IPS-18c (cell line): ENCODE measurements around the gene TBC1D14.

Source experiments
- H3K4me3 ChIP-seq: 2 replicates; pipeline ENCODE4 v1.7.0; 2013; ENCODE audit warnings: low read depth, mild to moderate bottlenecking, low read length, moderate library complexity; ENCODE audit not compliant: insufficient read depth
- H3K9me3 ChIP-seq: one replicate; pipeline ENCODE4 v1.6.1; 2013; ENCODE audit warnings: mild to moderate bottlenecking, low read length, moderate library complexity; ENCODE audit not compliant: control insufficient read depth, insufficient read depth

Gene TBC1D14, protein sequence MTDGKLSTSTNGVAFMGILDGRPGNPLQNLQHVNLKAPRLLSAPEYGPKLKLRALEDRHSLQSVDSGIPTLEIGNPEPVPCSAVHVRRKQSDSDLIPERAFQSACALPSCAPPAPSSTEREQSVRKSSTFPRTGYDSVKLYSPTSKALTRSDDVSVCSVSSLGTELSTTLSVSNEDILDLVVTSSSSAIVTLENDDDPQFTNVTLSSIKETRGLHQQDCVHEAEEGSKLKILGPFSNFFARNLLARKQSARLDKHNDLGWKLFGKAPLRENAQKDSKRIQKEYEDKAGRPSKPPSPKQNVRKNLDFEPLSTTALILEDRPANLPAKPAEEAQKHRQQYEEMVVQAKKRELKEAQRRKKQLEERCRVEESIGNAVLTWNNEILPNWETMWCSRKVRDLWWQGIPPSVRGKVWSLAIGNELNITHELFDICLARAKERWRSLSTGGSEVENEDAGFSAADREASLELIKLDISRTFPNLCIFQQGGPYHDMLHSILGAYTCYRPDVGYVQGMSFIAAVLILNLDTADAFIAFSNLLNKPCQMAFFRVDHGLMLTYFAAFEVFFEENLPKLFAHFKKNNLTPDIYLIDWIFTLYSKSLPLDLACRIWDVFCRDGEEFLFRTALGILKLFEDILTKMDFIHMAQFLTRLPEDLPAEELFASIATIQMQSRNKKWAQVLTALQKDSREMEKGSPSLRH

DNA sequence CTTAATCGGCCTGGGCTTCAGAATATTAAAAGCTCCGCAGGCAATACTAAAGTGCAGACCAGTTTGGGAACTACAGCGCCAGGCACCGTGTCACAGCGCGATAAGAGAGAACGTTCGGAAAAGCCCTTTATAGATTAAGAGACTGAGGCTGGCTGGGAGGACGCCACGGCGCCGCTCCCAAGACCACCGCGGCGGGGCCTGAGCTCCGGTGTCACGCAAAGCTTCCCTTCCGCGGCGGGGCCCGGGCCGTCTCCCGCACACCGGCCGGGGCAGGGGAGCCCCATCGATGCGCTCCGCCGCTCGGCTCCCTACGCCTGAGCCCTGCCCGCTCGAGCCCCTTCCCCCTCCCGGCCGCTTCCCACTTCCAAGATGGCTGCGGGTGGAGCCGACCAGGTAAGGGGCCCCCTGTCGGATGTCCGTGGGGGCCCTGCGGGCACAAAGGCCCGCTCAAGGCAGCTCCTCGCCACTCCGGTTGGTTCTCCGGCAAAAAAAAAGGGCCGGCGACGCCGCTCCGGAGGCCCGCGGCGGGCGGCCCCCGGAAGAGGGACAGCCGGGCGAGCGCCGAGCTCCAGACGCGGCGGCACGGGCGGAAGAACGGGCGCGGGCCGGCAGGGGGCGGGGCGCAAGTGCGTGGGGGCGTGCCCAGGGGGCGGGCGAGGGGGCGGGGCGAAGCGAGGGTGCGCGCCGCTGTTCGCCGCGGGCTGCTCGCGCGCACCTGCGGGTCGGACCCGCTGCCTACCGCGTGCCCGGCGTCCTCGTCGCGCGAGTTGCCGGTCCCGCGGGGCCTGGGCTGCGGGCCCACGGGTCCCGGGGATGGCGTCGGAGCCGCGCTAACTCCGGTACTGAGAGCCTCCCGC is at the start of gene TBC1D14:
TSS of gene TBC1D14 (plus strand) at position 714 of the 857 bp plus-strand sequence. CDS start 13,564 bp downstream, outside the sequence.
- H3K4me3 ChIP-seq = peak within 1 kb of the TSS; percentile 92
- H3K9me3 ChIP-seq = no peaks in the 10 kb centered on the region

DNA sequence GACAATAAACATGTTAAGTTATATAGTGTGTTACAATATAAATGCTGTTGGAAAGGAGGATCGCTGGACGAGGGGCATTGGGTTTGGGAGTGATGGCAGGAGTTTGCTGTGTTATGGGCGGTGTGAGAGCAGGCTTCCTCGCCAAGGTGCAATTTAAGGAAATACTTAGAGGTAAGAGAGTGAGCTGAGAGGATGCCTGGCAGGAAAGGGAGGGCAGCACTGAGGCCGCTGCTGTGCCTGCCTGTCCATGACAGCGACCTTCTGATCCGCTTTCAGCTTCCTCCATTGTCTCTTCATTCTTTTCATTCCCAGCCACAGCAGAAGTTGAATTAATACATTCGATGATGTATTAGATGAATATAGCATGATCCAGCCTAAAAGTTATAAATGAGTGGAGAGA is 41.2 kb upstream of the TBC1D14 start:
- Histone ChIP-seq H3K4me3 (no peak overlapping the region), H3K9me3 (no peaks in the 10 kb centered on the region)

DNA sequence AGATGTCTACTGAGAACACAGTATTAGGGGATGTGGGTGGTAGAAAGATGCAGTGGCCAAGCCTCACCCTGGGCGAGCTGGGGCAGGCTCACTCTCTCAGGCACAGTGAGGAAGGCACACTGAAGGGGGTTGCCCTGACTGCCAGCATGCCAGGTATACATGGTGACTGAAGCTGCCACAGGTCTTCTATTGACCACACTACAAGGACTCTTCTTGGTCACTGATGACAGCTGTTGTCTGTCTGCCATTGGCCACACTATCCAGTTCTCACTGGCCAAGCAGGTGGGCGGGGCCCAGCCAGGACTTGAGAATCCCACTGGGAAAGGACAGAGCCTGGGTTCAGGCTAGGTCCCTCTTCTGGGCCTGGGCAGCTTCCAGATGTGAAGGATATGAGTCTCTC is 39.7 kb upstream of the TBC1D14 start:
- Histone ChIP-seq H3K4me3 (no peak overlapping the region), H3K9me3 (no peaks in the 10 kb centered on the region)

DNA sequence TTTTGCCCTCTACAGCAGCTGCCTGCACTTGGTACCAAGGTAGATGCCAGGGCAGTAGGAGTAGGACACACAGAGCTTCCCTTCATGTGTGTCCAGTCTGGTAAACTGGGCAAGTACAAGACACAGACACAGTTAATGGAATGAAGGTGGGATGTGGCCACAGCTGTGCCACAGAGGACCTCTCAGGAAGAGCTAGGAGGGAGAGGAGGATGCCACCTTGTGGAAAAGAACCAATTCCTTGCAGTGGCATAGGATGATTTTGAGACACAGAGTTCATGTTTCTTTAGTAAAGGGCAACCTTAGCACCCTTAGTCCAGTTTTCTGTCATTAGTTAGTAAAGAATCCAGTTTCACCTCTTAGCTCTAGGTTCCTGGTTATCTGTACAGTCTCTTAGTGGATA is 36.3 kb upstream of the TBC1D14 start:
- Histone ChIP-seq H3K4me3 (no peak overlapping the region), H3K9me3 (no peaks in the 10 kb centered on the region)

DNA sequence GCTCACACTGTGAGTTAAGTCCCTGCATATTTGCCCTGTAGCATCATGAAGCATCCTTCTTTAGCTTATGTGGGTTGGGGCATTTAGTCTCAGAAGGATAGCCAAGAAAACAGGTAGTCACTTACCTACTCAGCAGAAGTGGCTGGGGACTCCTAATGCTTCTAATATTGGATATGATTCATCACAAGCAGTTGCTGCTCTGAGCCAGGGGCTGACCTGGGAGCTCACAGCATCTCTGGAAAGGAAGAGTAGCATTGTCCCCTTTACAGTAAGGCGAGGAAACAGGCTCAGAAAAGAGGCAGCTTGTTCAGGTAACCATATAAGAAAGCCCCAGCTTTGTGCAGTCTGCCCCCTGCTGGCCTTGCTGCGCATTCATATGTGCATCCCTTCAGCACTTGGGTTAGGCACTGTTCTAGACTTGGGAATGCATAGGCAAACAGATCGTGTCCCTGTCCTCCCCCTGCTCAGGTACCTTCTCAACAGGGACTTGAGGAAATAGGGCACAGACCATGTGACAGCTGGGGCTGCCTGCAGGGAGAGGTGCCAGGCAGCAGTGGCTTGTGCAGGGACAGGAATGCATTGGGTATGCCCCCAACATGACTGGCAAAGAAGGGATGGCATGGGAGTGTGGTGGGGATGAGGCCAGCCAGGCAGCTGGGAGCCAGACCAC is 35.7 kb upstream of the TBC1D14 start:
- no peaks in the 10 kb centered on the region for H3K9me3 ChIP-seq
- no peak overlapping the region for H3K4me3 ChIP-seq

DNA sequence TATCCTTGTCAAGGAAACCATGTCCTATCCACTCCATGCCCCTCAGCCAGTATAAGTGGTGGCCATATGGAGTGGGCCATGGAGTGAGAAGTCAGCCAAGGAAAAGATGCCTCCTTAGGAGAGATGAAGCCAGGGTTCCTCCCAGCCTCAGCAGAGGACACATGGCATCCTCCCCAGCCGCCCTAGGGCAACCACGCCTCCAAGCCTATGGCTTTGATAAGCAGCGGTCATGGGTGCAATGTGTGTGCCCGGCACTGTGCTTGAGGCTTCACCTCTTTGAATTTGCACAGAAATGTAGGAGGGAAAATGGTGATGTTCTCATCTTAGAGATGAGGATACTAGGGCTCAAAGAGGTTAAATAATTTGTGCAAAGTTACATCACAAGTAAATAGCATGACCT is 34.6 kb upstream of the TBC1D14 start:
- Histone ChIP-seq H3K9me3 (no peaks in the 10 kb centered on the region), H3K4me3 (no peak overlapping the region)

DNA sequence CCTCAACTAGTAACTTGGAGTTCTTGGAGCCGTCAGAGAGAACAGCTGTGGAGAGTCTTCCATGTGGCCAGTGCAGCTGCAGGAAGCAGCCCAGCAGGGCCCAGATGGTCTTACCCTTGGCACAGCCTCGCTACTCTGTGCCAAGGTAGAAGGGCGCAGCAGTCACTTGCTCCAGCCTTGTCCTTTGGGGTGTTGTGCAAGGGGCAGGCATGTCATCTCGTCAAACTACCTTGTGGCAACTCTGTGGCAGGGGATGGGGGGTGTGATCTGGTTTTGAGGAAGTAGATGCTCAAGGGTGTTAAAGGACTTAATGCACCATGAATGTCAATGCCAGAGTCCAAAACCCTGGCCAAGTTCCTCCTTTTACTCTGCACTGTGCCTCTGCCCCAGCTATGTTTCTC is 34.2 kb upstream of the TBC1D14 start:
- Histone ChIP-seq H3K4me3 (no peak overlapping the region), H3K9me3 (no peaks in the 10 kb centered on the region)

DNA sequence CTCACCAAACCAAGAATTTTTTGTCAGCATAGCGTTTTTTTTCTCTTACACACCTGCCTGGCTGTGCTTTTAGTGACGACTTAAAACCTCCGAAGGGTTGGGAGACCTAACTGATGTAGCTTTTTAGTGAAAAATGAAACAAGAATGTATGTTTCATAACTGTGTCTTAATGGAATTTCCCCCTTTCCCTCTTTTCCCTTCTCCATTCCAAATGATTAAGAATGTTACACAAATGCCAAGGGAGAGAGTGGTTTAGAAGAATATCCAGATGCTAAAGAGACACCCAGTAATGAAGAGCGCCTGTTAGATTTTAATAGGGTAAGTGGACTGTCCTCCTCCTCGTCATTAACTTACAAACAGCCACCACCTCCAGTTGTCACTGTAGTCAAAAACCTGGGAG is 33.2 kb upstream of the TBC1D14 start:
- Histone ChIP-seq H3K9me3 (no peaks in the 10 kb centered on the region), H3K4me3 (no peak overlapping the region)

DNA sequence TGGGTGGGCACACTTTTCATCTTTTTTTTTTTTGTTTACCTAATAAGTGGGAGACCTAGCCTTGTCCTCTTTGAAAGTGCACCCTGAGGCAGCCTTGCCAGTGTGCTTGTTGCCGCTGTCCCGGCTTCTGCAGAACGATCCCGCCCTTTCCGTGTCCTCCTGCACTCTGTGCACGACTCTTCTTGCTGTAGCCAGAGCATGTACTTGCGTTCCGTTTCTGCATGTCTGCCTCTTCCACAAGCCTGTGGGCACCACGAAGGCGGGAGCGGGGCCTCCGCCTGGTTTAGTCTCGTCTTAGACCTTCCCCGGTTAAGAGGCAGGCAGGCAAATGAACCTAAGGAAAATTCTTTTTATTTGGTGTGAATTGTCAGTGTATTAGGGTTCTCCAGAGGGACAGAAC is 32.6 kb upstream of the TBC1D14 start:
- Histone ChIP-seq H3K4me3 (no peak overlapping the region), H3K9me3 (no peaks in the 10 kb centered on the region)

DNA sequence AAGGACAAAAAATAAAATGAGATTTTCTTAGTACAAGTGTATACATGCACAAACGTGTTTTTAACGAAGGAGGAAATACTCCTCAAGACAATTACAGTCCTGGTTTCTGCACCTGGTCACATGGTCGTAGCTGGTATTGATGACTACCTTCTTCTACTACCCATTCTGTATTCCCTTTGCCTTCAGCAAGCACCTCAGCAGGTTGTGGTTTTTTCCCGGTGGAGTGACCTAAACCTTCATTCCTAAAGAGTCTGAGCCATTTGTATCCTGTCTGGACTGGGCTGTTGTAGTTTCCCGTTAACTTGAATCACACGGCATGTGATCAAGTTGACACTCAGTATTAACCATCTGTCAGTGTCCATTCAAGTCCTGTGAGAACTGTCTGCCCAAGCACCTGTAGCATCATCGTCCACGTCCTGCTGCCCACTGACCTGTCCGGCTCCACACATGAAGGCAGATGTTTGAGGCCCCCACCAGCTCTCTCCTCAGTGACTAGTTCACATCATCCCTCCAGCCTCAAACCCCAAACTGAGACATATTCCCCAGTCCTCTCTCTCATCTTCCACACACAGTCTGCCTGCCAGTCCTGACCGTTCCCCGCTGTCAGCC is 31.1 kb upstream of the TBC1D14 start:
- H3K4me3 ChIP-seq = no peak overlapping the region

DNA sequence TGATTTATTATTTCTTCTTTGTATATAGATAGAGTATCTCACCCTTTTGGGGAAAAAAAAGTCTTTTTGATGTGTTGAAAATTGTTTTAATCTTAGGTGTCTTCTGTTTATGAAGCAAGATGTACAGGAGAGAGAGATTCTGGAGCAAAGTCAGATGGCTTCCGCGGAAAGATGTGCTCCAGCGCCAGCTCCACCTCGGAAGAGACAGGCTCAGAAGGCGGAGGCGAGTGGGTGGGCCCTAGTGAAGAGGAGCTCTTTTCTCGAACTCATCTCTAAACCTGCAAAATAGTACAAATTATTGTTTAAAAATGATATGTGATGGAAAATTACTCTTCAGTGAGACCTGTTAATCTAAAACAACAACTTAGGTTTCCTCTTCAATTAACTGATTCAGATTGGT is 28.9 kb upstream of the TBC1D14 start:
- H3K4me3 ChIP-seq = no peak overlapping the region
- no peaks in the 10 kb centered on the region for H3K9me3 ChIP-seq

More for the DNA sequence above, 31.1 kb upstream of the TBC1D14 start:
- H3K9me3 ChIP-seq = no peaks in the 10 kb centered on the region

DNA sequence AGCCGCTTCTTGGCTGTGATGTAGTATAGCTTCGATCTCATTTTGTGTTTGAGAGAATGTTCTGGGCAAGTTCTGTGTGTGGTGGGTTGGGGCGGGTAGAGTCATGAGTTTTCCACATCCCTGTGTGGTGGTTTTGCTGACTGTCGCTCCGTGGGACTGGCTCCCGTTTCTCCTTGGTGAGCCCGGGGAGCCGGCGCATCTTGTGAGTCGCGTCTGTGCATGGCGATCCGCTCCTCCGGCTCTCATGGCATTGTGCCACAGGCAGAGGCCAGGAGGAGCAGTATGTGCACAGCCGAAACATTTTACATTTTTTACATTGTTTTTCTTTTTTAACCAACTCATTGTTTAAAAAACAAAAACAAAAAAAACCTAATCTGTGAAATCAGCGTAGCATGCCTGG is 27.7 kb upstream of the TBC1D14 start:
- Histone ChIP-seq H3K4me3 (no peak overlapping the region), H3K9me3 (no peaks in the 10 kb centered on the region)

DNA sequence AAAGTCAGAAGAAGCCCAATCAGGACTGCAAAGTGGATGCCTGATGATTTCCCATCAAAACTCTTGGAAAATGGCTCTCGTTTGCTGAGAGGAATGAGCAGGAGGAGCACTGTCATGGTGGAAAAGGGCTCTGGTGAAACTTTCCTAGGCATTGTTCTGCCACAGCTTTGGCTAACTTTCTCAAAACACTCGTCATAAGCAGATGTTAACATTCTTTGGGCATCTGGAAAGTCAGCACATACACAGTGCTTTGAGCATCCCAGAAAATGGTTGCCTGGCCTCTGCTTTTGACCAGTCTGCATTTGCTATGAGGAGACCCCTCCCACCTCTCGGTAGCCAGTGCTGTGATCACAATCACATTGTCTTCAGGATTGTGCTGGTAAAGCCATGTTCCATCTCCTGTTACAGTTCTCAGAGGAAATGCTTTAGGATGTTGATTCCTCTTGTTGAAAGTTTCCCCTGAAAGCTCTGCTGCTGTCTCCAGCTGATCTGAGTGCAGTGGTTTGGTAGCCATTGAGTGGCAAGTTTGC is 25.2 kb upstream of the TBC1D14 start:
- Histone ChIP-seq H3K4me3 (no peak overlapping the region), H3K9me3 (no peaks in the 10 kb centered on the region)

DNA sequence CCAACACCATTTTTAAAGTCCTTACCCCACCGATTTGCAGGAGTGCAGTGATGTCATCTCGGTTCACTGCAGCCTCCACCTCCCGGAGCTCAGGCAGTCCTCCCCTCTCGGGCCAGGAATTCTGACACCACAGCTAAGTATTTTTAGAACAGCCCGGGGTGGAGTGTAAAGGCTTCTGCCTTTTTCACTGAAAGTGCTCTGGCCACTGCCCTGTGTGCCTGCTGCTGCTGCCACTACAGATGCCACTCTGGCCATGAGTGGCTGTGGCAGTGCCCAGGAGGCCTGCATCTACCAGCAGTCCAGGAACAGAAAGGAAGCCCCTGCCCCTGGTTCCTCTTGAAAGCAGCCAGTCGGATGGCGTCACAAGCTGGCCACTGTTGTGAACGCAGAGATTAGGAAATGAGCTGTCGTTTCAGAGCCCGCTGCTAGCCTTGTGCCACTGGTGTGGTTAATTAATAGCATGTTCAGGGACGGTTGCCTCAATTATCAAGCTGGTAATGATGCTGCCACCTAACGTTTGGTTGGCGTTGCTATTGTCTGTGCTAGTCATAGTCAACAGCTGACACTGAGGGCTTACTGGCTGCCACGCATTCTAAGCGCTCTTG is 23.6 kb upstream of the TBC1D14 start:
- H3K9me3 ChIP-seq = no peaks in the 10 kb centered on the region
- no peak overlapping the region for H3K4me3 ChIP-seq

DNA sequence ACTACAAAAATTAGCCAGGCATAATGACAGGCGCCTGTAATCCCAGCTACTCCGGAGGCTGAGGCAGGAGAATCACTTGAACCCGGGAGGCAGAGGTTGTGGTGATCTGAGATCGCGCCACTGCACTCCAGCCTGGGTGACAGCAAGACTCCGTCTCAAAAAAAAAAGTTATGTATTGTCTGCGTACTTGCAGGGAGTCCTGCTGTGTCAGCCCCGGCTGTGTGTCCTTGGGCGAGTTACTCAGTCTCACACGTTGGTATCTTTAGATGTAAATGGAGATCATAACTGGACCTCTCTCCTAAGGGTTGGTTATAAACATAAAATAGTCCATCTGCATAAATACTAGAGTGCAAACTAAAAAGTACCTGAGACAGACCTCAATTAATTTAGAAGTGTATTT is 22.7 kb upstream of the TBC1D14 start:
- no peaks in the 10 kb centered on the region for H3K9me3 ChIP-seq
- H3K4me3 ChIP-seq = no peak overlapping the region

DNA sequence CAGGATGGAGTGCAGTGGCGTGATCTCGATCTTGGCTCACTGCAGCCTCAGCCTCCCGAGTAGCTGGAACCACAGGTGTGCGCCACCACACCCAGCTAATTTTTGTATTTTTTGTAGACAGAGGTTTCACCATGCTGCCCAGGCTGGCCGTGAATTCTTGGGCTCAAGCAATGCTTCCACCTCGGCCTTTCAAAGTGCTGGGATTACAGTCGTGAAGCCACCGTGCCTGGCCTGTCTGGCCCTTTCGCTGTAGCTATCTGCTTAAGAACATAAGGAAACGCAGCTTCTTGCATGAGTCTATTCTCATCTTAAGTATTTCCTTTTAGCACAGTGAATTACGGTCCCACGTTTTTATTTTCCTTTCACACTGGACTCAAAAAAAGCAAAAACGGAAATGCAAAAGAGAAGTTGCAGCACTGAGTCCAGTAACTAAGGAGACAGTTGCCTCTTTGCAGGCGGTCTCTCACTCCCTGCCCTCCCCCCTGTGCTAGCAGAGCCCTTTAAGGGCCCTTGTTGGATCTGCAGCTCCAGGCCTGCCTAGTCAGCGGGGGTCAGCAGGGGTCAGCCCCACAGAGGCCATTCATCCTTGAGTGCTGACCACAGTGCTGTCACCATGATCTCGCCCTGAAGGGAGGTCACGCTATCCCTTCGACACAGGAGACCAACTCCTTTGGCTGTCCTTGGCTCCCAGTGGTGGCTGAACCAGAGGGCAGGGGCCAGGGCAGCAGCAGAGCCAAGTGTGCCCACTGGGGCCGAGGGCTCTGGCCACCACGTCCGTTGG is 21.8 kb upstream of the TBC1D14 start:
- no peaks in the 10 kb centered on the region for H3K9me3 ChIP-seq
- no peak overlapping the region; the same call in 1 of the 2 replicates for H3K4me3 ChIP-seq
